Measurements from ENCODE around the gene CS.

Gene CS

GRCh38 chr12:56315249-56315621, 15.1 kb upstream of the CS start:
- H3K4me1 Mint-ChIP-seq = peaks cover 15% of the 10 kb centered on the region
- no peaks in the 10 kb centered on the region for H3K27me3 Mint-ChIP-seq (ENCODE audit: low read depth)
- H3K9me3 Mint-ChIP-seq = no peaks in the 10 kb centered on the region
- H3K4me3 Mint-ChIP-seq = peak overlapping the region; percentile 98 to 99 (median 99)
- TF ChIP-seq CTCF (IDR thresholded peaks at IDR 0.05; ENCODE audit: unreplicated experiment in 3 of 3) = no peak
- H3K27ac Mint-ChIP-seq = peak overlapping the region; percentile 99 to 100 (median 100)
- peaks cover 29% of the 10 kb centered on the region for H3K36me3 Mint-ChIP-seq (ENCODE audit: low read depth)

GRCh38 chr12:56311003-56311402, 10.9 kb upstream of the CS start:
- no peaks in the 10 kb centered on the region for H3K9me3 Mint-ChIP-seq
- H3K27me3 Mint-ChIP-seq (ENCODE audit: low read depth) = no peaks in the 10 kb centered on the region
- no peak overlapping the region for H3K27ac Mint-ChIP-seq
- peak overlapping the region in 1 of 3 experiments; percentile 39 for H3K4me3 Mint-ChIP-seq
- peaks cover 13% of the 10 kb centered on the region for H3K4me1 Mint-ChIP-seq
- TF ChIP-seq CTCF (IDR thresholded peaks at IDR 0.05; ENCODE audit: unreplicated experiment in 3 of 3) = no peak
- H3K36me3 Mint-ChIP-seq (ENCODE audit: low read depth) = peaks cover 37% of the 10 kb centered on the region

GRCh38 chr12:56308714-56309113, 8.6 kb upstream of the CS start:
- TF ChIP-seq CTCF (IDR thresholded peaks at IDR 0.05; ENCODE audit: unreplicated experiment in 3 of 3) = no peak
- H3K27ac Mint-ChIP-seq = no peak overlapping the region
- no peaks in the 10 kb centered on the region for H3K9me3 Mint-ChIP-seq
- no peak overlapping the region for H3K4me3 Mint-ChIP-seq
- H3K27me3 Mint-ChIP-seq (ENCODE audit: low read depth) = no peaks in the 10 kb centered on the region
- H3K4me1 Mint-ChIP-seq = no peaks in the 10 kb centered on the region
- peaks cover 41% of the 10 kb centered on the region for H3K36me3 Mint-ChIP-seq (ENCODE audit: low read depth)

GRCh38 chr12:56307221-56307965, 7.3 kb upstream of the CS start:
- Mint-ChIP-seq H3K27ac (no peak overlapping the region), H3K4me1 (peaks cover 1% of the 10 kb centered on the region), H3K9me3 (no peaks in the 10 kb centered on the region), H3K36me3 (ENCODE audit: low read depth) (peaks cover 42% of the 10 kb centered on the region), H3K27me3 (ENCODE audit: low read depth) (no peaks in the 10 kb centered on the region), H3K4me3 (no peak overlapping the region)
- no peak for TF ChIP-seq CTCF (IDR thresholded peaks at IDR 0.05; ENCODE audit: unreplicated experiment in 3 of 3)

- Mint-ChIP-seq H3K4me1 (peaks cover 20% of the 10 kb centered on the region), H3K27me3 (ENCODE audit: low read depth) (no peaks in the 10 kb centered on the region), H3K36me3 (ENCODE audit: low read depth) (peaks cover 31% of the 10 kb centered on the region), H3K27ac (no peak overlapping the region), H3K4me3 (no peak overlapping the region), H3K9me3 (no peaks in the 10 kb centered on the region)
- no peak for TF ChIP-seq CTCF (IDR thresholded peaks at IDR 0.05; ENCODE audit: unreplicated experiment in 3 of 3)
Measured at GRCh38 chr12:56304872-56305590, 4.9 kb upstream of the CS start.

Measured in nephron (organoid).